GM06990 (cell line): ENCODE measurements around the gene SULF2.

Experiments
- DNase-seq: peaks from one replicate; pipeline ENCODE4 v3.0.0-alpha.2; 2011; ENCODE audit not compliant: insufficient read length; ENCODE audit errors: extremely low read depth
- H3K27me3 ChIP-seq: replicated peaks from 2 replicates; pipeline ENCODE4 v1.6.0; 2011; ENCODE audit warnings: low read length; ENCODE audit not compliant: control insufficient read depth, insufficient read depth
- H3K36me3 ChIP-seq: 2 replicates; pipeline ENCODE4 v1.5.1; 2011; ENCODE audit warnings: low read length; ENCODE audit not compliant: control insufficient read depth, insufficient read depth
- H3K4me3 ChIP-seq: replicated peaks from 2 replicates; pipeline ENCODE4 v1.5.1; 2011; ENCODE audit warnings: low read depth, mild to moderate bottlenecking, control low read depth, low read length
- TF ChIP-seq, protein P1 (sequence below): IDR thresholded peaks from 2 replicates; pipeline ENCODE4 v1.5.1; 2011; ENCODE audit warnings: low read length, control low read depth, mild to moderate bottlenecking, inconsistent platforms; ENCODE audit not compliant: insufficient read depth, poor library complexity, severe bottlenecking

The SULF2 gene

DNA sequence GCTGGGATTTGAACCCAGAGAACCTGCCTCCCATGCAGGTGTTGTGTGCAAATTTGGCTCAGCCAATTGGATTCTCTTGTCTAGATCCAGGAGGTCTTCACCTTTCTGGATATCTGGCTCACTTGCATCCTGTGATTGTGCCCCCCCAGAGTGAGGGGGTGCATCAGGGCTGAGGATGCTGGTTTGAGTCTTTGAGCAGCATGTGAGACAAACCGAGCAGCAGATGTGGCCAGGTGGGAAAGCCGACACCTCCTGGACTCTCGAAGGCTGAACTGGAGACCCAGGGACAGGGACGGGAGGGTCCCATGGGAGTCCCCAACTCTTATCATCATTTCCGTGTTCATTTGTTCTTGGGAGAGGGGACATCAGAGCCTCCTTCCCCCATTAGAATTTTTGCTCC lies 30.6 kb upstream of the SULF2 start:
- peaks cover 1% of the 10 kb centered on the region for H3K27me3 ChIP-seq
- H3K4me3 ChIP-seq, result no peak overlapping the region
- H3K36me3 ChIP-seq, result no peaks in the 10 kb centered on the region
- TF ChIP-seq, protein P1, sequence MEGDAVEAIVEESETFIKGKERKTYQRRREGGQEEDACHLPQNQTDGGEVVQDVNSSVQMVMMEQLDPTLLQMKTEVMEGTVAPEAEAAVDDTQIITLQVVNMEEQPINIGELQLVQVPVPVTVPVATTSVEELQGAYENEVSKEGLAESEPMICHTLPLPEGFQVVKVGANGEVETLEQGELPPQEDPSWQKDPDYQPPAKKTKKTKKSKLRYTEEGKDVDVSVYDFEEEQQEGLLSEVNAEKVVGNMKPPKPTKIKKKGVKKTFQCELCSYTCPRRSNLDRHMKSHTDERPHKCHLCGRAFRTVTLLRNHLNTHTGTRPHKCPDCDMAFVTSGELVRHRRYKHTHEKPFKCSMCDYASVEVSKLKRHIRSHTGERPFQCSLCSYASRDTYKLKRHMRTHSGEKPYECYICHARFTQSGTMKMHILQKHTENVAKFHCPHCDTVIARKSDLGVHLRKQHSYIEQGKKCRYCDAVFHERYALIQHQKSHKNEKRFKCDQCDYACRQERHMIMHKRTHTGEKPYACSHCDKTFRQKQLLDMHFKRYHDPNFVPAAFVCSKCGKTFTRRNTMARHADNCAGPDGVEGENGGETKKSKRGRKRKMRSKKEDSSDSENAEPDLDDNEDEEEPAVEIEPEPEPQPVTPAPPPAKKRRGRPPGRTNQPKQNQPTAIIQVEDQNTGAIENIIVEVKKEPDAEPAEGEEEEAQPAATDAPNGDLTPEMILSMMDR, result no peak
- DNase-seq, result no peak

DNA sequence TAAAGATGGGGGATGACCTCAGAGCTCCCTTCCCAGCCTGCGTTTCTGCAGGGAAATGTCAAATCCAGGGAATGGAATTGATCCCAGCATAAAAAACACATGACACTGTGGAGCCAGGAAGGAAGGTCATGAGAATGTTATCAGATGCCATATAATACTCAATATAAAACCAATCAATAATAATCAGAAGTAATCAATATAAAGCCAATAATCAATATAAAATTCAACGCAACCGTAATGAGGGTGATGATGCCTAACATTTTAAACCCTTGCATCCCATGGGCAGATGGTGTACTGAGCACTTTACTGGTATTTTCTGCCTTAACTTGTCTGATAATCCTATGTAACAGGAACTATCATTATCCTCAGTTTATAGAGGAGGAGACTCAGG lies 30.1 kb upstream of the SULF2 start:
- Histone ChIP-seq H3K36me3 (no peaks in the 10 kb centered on the region), H3K27me3 (peaks cover 1% of the 10 kb centered on the region), H3K4me3 (no peak overlapping the region)
- DNase-seq, result no peak
- TF ChIP-seq, protein P1, result no peak

DNA sequence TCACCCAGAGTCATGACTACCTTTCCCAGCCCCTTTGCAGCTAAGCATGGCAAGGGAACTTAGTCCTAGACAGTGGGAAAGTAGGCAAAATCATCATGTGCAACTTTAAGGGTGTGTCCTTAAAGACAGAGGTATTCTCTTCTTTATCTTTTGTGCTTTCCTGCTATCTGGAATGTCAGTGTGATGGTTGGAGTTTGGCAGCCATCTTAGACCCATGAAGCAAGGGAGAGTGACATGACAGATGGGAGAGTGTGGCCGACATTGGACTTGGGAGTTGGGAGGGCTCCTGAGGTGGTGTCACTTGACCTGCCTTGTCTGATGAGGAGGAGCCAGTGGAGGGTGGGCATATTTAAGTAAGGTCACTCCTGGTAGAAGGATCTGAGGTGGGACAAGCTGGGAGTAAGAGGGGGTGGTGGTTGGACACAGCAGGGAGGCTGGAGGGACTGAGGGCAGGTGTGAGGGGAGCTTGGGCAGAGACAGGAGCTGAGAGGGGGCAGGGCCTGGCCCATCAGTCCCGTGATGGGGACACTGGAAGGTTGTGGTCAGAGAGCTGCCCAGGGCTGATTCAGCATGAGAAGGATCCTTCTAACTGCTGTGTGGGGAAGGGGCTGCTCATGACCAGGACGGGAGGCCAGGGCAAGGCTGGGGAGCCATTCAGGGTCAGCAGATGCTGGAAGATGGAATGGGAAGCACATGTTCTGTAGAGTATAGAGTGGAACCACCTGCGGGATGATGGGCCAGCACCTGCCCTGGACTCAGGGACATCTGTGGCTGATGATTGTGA lies 29.5 kb upstream of the SULF2 start:
- no peaks in the 10 kb centered on the region for H3K36me3 ChIP-seq
- peaks cover 1% of the 10 kb centered on the region for H3K27me3 ChIP-seq
- no peak for DNase-seq
- TF ChIP-seq, protein P1, result no peak
- no peak overlapping the region for H3K4me3 ChIP-seq

DNA sequence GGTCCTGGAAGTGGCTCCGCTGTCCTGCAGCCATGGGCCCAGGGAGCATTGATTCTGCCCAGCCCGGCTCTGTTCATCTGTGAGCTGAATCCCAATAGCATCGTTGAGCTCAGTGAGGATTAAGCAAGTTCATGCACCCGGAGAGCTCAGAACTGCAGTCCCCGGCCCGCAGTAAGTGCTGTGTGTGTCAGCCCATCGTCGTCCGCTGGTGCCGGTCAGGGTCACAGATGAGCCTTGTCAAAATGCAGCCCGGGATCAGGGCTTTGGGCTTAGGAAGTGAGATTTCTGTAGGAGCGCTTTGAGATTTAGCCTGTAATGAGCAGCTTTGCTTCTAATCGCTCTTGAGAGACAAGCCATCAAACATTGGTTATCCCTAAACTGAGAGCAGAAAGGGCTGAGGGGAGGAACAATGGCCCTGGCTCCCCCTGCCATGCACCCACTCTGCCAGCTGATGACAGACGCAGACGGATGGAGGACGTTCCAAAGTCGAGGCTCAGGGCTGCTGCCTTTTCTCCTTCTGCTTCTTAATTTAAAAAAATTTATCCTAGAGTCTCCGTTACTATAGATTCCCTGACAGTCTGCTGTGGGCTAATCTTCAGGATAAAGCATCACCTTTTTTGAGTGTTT lies 25.6 kb upstream of the SULF2 start:
- no peak overlapping the region for H3K4me3 ChIP-seq
- TF ChIP-seq, protein P1, result no peak
- no peaks in the 10 kb centered on the region for H3K36me3 ChIP-seq
- DNase-seq, result no peak
- H3K27me3 ChIP-seq, result peaks cover 1% of the 10 kb centered on the region

DNA sequence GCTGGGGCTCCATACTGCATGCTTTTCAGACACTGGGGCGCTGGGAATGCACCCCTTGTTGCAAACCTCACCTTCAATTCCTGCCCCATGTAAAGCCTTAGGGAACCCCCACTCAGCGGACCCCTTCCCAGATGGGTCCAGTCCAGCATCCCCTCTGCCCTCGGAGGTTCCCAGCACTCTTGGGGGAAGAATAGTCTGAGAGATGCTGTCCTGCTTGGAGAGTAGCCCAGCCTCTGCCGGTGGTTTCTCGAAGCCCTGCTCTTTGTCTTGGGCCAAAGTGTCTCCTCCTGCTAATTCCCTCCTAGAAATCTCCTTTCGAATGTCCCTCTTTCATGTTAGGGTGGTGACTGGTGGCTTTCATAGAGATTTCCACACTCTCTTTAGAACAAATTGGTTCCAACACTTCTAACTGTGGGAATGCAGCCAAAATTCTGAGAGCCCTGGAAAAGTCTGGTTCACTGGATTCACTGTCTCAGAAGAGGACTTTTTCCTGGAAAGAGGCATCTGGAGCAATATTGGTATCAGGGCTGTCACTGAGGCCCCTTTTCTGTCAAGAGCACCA lies 24.9 kb upstream of the SULF2 start:
- no peaks in the 10 kb centered on the region for H3K36me3 ChIP-seq
- TF ChIP-seq, protein P1, result no peak
- no peak for DNase-seq
- H3K4me3 ChIP-seq, result no peak overlapping the region
- peaks cover 1% of the 10 kb centered on the region for H3K27me3 ChIP-seq
